NCI-H774 (cell line): Measurements from ENCODE around the gene ARFGEF3.
"Not testable (repeated sequence)": the region's sequence is repeated elsewhere in the genome, so short reads cannot be mapped to it uniquely, and the experiment has no call there.

Experiments
- DNase-seq: peaks from one replicate; lab custom pipeline; 2025; lab: John Stamatoyannopoulos, UW

Gene ARFGEF3

DNA sequence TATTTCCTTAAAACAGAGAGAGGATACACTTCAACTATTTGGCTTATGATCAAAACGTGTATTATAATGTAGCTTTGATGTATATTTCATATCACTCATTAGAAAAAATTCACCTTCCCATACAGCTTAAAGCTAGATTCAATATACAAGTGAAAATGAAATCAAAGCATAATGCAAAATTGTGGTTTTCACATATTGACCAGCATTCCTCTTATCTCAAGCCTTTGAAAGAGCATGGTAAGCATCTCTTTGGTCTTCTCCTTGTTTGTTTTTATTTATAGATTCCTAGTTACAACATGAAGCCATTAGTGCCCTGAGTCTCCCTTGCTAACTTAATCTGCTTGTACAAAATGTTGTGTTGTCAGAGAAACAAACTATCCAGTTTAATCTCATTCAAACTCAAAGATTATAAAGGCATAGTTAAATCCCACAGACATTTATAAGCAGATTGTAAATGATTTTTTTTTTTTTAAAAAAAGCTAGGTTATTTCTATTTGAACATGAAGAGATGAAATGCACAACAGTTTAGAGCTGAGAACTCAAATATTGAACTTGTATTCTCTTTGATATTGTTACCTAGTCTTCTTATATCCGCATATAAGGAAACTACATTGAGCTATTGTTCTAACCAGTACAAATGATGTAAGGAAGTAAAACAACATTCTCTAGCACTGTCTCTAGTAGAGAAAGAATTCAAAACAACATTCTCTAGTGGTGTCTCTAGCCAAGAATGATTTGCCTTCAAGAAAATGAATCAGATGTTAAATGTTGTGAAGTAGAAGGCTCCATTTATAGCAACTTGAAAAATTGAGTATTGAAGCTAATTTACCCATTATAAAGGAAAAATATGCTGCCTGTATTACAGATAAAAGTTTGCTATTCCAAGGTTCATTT lies 184.8 kb downstream of the ARFGEF3 start:
- DNase-seq, result no peak

DNA sequence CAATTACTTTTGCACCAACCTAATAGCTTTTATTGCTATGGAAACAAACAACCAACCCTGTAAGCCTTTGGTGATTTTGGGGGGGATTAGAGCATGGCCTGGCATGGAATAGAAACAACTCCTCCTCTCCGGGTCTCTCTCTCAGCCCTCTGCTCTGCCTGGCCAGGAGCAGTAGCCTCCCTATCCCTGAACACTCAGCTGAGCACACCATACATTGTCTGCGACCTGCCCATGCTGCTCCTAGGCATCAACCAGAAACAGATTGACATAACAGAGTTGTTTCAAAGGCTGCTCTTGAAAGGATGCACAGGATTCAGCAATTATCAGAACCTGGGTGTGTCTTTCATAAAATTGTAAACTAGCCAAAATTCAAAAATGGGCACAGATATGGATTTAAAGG lies 186.1 kb downstream of the ARFGEF3 start:
- DNase-seq, result no peak

DNA sequence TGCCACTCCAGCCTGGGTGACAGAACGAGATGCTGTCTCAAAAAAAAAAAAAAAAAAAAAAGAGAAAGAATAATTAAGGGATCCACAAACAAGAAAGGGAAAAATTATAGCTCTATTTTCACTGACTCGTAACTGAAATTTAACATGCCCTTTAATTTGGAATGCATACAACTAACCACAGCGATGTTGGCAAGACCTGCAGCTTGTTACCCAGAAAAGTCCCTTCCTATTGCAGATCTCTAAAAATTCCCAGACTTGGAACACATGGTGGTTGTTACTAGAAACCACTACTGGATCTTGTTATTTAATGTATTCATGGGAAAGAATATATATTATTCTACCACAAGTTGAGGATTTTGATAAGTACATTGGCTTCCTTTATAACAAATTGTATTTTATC lies 188.2 kb downstream of the ARFGEF3 start:
- no peak for DNase-seq

DNA sequence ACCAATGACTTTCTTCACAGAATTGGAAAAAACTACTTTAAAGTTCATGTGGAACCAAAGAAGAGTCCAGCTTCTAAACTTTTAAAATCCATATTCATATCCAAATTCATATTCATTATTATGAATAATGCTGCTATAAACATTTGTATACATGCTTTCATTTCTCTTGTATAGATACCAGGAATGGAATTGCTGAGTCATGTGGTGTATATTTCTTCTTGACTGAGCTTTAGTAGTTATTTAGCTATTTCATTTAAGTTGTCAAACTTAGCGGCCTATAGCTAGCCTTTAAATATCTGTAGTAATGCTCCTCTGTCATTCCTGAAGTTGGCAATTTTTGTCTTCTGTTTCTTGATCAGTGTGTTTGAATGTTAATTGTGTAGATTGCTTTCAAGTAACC lies 196.2 kb downstream of the ARFGEF3 start:
- no peak for DNase-seq

DNA sequence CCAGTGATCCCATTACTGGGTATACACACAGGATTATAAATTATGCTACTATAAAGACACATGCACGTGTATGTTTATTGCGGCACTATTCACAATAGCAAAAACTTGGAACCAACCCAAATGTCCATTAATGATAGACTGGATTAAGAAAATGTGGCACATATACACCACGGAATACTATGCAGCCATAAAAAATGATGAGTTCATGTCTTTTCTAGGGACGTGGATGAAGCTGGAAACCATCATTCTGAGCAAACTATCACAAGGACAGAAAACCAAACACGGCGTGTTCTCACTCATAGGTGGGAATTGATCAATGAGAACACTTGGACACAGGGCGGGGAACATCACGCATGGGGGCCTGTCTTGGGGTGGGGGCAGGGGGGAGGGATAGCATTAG lies 206.9 kb downstream of the ARFGEF3 start:
- not testable (repeated sequence) for DNase-seq

DNA sequence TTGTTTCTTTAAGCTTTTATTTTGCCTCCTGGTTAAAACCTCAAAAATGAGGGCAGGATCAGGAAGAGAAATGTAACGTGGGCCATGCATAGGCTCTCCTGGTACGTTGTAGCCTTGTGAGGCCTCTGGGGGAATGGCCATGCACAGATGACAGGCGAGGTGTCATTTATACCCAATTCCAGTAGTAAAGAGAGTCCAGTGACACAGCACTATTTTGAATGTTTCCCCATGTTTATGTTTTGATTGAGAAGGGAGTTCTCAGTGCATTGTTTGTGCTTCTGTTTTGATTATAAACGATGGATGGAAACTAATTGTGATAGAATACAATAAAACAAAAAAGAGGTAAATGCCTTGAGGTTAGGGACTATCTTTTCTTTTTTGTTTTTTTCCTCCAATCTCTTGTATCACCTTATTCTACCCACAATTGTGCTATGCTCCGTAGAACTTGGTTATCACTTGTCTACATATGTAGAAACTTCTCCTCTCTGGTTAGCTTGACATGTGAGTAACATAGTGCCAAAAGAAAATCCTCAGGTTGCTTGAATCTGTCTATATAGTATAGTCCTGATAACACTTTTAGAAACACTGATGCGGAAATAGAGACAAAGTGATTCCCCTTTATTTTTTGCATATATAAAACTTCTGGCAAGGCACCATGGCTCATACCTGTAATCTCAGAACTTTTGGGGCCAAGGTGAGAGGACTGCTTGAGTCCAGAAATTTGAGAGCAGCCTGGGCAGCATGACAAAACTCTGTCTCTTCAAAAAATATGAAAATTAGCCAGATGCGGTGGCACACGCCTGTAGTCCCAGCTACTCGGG lies 209.1 kb downstream of the ARFGEF3 start:
- DNase-seq, result no peak

DNA sequence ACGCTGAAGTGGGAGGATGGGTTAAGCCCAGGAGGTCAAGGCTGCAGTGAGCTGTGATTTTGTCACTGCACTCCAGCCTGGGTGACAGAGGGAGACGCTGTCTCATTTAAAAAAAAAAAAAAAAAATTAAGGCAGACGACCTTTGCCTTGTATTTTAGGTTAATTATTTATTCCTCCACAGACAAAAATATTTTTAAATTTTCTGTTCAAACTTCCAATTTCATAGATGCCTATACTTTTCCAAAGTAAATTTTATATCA lies 209.6 kb downstream of the ARFGEF3 start:
- DNase-seq, result no peak

DNA sequence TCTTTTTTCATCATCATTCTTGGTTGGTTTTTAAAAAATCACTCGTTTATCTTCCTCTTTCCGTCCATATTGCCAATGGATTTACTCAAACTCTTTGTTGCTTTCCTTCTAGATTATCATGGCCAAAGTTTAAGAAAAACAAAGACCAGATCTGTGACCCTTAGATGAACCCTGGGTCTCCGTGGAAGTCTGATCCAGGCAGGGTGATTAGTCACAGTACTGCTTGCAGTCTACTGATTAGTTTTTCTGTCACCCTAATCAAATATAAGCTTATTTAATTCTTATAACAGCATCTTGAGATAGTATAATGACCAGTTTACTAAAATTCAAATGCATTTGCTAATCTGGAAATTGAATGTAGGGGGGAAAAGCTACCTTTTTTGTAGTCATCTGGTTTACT lies 210.0 kb downstream of the ARFGEF3 start:
- no peak for DNase-seq

DNA sequence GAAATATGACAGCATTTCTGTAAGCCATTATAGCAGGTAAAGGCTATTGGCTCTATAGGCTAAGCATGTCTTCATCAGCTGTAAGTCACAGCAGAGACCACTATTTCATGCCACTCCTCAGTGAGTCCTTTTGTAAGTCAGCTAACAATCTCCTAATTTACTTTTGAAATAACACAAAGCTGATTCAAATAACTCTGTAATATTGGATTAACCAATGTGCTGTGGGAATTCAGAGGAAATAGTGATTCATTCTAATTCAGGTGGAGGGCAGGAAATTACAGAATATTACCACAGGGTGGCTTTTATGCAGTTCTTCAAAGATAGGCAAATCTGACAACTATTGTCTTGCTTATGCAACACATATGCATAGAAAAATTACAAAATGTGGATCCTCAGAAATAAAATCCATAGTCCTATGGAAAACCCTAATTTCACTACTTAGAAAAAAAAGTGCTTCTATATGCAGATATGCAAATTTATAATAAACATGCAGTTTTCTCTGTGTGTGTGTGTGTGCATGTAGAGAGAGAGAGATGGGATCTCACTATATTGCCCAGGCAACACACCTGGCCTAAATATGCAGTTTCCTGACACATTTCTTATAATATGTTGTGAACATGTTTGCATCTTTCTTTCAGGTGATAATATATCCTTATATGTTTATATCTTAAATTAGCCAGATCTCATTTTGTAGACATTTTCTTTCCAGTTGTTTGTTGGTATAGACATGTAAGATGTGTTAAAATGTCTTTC lies 211.1 kb downstream of the ARFGEF3 start:
- DNase-seq, result no peak

DNA sequence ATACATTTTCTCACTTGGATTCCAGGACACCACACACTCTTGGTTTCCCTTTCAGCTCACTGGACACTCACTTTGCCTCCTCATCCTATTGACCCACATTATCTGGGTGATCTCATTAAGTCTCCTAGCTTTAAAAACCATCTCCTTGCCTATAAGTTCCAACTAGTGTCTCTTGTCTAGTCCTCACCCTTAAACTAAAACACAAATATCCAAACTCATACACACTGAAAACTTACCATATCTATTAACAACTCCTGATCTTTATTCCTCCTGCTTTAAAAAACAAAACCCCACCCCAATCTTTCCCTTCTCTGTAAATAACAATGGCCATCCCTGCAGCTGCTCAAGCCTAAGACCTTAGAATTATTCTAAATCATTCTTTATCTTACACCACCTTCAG lies 212.5 kb downstream of the ARFGEF3 start:
- no peak for DNase-seq

DNA sequence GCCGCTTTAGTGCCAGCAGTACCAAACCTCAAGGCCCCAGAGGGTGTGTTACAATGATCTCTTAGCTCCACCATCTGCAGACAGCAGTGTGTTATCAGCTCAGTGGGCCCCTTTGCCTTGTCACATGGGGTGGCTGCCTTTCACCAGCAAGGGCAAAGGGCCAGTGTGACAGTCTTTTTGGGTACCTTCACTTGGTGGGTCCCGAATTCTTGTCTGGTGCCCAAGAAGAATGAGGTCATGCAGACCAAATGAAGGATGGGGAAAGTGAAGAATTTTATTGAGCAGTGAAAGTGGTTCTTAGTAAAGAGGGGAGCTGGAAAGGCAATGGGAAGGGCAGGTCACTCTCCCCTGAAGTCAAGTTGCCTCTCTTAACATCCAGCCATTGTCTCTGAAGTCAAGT lies 213.1 kb downstream of the ARFGEF3 start:
- DNase-seq, result no peak

DNA sequence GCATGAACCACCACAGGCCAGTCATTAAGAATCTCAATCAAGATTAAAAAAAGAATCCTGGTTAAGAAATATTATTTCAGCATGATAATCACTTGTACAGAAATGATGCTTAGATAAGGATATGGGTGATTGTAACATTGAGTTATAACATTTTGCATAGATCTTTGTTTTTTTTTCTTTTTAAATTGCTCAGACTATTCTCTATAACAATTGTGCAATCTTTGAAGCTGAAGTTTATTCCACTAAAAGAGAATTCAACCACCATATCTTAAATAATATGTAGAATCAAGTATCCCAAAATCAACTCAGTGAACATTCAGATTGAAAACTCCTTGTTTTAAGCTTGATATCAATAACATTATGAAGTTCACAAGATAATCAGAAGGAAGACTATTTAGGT lies 215.3 kb downstream of the ARFGEF3 start:
- no peak for DNase-seq

DNA sequence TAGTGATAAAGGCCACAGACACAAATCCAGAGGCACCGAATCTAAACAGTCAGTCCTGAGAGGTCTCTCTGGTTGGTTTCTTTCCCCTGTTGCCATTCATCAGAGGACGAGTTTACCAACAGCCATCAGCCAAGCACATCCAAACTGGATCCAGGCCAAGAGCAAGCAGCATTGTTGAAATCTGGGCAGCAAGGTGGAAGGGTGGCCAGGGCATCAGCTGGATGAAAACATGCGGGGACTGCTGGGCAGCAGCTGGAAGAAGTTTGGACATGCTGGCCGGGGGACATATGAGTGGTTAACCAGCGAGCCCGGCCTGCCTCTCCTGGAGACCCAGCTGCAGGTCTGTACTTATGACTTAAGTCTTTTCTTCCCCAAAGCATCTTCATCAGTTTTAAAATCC lies 216.1 kb downstream of the ARFGEF3 start, which contains the start of gene SMIM28:
Gene SMIM28, plus strand, starts transcription at position 62 of the 400 bp plus-strand sequence. Its CDS starts 168 bp downstream, at position 230.
- no peak for DNase-seq

DNA sequence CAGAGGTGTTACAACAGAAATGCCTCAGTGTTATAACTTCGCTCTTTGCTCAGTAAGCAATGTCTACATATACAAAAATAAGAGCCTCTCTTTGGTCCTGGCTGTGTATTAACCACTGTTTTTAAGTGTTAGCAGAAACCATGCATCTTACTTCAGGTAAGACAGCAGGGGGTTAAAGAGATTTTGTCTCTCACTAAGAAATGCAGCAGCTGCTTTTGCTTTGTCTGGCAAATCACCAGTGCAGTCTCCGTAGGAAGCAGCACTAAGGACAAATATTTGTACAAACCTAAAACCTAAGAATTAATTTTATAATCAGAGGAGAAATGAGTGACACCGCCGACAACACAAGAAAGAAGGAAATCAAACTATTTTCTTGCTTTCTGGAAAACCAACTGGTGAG lies 216.7 kb downstream of the ARFGEF3 start:
- no peak for DNase-seq

DNA sequence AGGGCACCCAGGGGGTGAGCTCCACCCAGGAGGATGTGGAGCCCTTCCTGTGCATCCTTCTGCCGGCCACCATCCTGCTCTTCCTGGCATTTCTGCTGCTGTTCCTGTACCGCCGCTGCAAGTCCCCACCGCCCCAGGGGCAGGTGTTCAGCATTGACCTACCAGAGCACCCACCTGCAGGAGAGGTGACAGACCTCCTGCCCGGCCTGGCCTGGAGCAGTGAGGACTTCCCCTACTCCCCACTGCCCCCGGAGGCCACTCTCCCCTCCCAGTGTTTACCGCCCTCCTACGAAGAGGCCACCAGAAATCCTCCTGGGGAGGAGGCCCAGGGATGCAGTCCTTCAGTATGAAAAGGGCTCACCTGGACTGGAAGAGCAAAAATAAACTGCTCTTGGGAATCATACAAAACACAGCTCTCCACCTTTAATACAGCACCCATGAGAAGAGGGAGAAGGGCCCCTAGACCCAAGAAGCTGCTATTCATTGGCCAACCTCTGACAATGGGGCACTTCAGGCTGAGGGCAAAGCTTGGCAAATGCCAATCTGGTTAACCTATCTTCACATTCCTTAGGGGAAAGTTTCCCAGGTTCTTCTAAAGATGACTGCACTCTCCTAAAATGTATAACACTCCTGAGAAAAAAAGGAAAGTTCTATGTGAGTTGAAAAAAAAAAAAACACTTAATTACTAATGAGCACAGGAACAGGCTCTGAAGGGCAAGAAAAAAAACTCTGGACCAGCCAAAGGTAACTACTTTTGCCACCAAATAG lies 220.9 kb downstream of the ARFGEF3 start:
- DNase-seq, result no peak

DNA sequence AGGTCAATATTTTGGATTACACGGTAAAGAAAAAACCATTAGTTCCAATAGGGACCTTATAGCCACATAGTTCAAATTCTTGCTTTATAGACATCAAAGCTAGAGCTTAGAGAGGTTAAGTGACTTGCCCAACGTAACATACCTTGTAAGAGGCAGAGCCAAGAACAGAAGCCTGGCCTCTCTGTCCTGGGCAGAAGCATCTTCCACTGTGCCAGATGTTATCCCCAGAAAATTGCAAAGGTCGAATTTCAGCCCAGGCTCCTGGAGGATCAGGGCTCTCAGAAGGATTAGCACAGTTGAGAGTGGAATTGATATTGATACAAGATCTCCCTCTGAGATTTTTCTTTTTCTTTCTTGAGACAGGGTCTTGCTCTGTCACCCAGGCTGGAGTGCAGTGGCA lies 222.0 kb downstream of the ARFGEF3 start:
- DNase-seq, result no peak

DNA sequence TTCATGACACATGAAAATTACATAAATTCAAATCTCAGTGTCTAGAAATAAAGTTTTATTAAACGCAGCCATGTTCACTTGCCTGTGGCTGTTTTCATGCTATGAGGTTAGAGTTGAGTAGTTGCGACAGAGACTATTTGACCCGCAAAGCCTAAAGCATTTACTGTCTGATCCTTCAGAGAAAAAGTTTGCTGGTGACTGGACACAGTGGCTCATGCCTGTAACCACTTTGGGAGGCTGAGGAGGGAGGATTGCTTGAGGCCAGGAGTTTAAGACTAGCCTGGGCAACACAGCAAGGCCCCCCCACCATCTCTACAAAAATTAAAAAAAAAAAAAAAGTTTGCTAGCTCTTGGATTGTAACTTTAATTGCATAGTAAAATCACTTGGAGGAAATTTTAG lies 225.2 kb downstream of the ARFGEF3 start:
- DNase-seq, result no peak

DNA sequence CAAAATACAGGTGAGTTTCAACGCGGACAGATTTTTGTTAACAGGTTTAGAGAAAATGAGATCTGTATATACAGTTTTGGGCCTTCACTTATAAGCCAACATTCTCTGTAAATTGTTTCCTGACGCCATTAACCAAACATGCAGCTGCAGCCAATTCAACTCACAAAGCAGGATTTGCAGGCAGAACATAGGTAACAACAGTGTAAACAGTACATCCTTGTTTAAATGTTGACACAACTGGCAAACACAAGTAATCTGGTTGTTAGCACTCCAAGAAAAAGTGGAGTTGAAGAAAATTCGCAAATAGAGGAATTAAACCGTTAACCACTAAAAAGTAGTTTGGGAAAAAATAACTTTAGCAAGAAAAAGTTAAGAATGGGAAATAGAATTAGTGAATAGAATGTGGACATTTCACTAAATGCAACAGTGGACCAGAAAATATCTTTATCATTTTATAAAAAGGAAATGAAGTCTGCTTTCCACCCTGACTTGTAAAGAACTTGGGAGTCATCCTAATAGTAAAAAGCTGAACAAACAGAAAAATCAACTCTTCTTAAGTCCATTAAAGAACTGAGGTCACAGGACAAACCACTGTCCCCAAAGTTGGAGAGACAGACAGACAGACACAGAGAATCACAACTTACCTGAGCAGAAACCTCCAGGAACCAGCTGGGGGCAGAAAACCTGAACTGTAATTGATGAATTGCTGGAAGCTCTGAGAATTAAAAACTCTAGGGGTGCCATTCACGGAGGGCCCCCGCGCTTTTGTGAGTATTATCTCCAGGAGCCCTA lies 226.0 kb downstream of the ARFGEF3 start:
- peak; percentile 87 for DNase-seq

DNA sequence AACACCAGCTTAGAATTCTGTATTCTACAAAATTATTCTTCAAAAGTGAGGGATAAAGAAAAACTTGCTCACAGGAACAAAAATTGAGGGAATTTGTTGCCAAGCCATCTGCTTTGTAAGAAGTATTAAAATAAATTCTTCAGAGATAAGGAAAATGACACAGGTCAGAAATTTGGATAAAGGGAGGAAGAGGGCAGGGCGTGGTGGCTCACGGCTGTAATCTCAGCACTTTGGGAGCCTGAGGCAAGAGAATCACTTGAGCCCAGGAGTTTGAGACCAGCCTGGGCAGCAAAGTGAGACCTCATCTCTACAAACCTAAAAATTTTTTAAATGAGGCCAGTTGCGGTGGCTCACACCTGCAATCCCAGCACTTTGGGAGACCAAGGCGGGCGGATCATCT lies 227.8 kb downstream of the ARFGEF3 start:
- no peak for DNase-seq
